K562 (cell line): ENCODE results near the gene NKX6-2.

Source experiments
- CTCF ChIP-seq, 3 experiments: IDR thresholded peaks in 2 of 3; conservative IDR thresholded peaks in 1 of 3; 2 replicates each; pipeline ENCODE4 v1.5.1; 2011 to 2012; ENCODE audit warnings: low read length in 3 of 3, mild to moderate bottlenecking in 3 of 3, control low read depth in 2 of 3, improper control_type of control experiment in 1 of 3, inconsistent platforms in 1 of 3, low read depth in 1 of 3, mixed read lengths in 1 of 3, moderate library complexity in 1 of 3; ENCODE audit not compliant: insufficient read depth in 2 of 3
- JUND ChIP-seq, 2 experiments: IDR thresholded peaks; 2 replicates in 1 of 2; 3 replicates in 1 of 2; pipeline ENCODE4 v1.6.1; 2011; ENCODE audit warnings: borderline replicate concordance in 2 of 2, low read depth in 2 of 2, low read length in 2 of 2, improper control_type of control experiment in 1 of 2, missing biosample characterization in 1 of 2, missing genetic modification characterization in 1 of 2, missing genetic modification reagents in 1 of 2
- MAFF ChIP-seq: IDR thresholded peaks from 2 replicates; pipeline ENCODE4 v1.6.1; 2012; ENCODE audit warnings: low read length, improper control_type of control experiment
- NCOA1 ChIP-seq: fragments of 450-650 bp; IDR thresholded peaks from 2 replicates; pipeline ENCODE4 v1.6.1; 2016; ENCODE audit warnings: low read depth
- XRCC4 ChIP-seq: IDR thresholded peaks from one replicate; pipeline ENCODE4 v1.6.1; 2011; ENCODE audit not compliant: insufficient read depth, insufficient read length; ENCODE audit errors: extremely low read depth
- TF ChIP-seq, protein P1 (sequence below): fragments of 450-650 bp; formaldehyde crosslinking; IDR thresholded peaks from 2 replicates; pipeline ENCODE4 v1.4.0; 2022; ENCODE audit warnings: missing genetic modification characterization

GRCh38 chr10:132809232-132810140 lies 23.5 kb upstream of the NKX6-2 start:
- TF ChIP-seq MAFF, result no peak
- TF ChIP-seq, protein P1, sequence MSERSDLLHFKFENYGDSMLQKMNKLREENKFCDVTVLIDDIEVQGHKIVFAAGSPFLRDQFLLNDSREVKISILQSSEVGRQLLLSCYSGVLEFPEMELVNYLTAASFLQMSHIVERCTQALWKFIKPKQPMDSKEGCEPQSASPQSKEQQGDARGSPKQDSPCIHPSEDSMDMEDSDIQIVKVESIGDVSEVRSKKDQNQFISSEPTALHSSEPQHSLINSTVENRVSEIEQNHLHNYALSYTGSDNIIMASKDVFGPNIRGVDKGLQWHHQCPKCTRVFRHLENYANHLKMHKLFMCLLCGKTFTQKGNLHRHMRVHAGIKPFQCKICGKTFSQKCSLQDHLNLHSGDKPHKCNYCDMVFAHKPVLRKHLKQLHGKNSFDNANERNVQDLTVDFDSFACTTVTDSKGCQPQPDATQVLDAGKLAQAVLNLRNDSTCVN (CRISPR knock-in tag), result no peak
- no peak for TF ChIP-seq XRCC4
- TF ChIP-seq CTCF (IDR thresholded peaks at IDR 0.05 in 2 of 3, conservative IDR thresholded peaks at IDR 0.05 in 1 of 3; ENCODE audit: insufficient read depth in 2 of 3, low read depth in 1 of 3, low read length in 3 of 3), result no peak
- TF ChIP-seq JUND (IDR thresholded peaks at IDR 0.05; ENCODE audit: borderline replicate concordance, low read depth, low read length), result no peak
- no peak for TF ChIP-seq JUND (tag; IDR thresholded peaks at IDR 0.05; ENCODE audit: borderline replicate concordance, low read depth, low read length)
- no peak for TF ChIP-seq NCOA1
